GM12873 (cell line): ENCODE data around the gene RPLP2.

Source experiments
- TF ChIP-seq, protein P1 (sequence below): IDR thresholded peaks from 2 replicates; pipeline ENCODE4 v1.5.1; 2012; ENCODE audit warnings: low read depth, mild to moderate bottlenecking, moderate library complexity, low read length, control low read depth; ENCODE audit not compliant: insufficient read depth; ENCODE audit errors: missing control alignments

Gene RPLP2

DNA sequence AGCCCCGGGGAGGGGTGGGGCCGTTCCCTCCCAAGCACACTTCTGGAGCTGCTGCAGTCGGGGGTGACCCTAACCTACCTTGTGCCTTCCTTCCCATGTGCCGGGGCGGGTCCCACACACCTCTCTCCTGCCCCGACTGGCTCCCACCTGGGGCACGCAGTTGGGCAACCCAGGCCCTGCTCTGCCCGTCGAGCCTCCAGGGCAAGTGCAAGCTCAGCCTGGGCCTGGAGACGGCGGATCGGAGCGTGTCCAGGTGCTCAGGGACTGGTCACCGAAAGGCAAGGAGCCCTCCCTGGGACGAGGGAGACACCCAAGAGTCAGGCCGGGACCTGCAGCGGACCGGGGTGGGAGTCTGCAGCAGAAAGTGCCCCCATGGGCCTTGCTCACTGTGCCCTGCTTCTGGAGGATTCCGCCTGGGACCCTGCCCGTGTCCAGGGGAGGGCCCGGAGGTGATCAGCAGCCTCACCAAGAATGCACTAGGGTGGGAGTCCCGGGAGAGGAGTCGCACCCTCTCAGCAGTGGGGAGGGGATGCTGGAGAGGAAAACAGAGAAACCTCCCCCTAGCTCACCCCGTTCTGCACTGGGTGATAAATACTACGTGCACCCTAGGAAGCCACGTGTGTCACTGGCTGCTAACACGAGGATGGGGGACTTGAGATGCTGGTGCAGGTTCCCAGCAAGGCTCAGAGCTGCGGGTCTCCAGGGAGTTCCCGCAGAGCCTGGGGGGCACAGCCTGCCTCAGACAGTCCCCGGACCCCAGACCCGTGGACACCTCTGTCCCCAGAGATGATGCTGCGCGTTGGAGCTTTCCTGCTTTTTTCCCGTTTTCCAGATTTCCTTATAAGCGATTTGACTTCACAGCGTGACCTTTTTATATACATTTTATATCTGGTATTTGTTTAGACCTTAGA lies 27.2 kb upstream of the RPLP2 start:
- TF ChIP-seq, protein P1, sequence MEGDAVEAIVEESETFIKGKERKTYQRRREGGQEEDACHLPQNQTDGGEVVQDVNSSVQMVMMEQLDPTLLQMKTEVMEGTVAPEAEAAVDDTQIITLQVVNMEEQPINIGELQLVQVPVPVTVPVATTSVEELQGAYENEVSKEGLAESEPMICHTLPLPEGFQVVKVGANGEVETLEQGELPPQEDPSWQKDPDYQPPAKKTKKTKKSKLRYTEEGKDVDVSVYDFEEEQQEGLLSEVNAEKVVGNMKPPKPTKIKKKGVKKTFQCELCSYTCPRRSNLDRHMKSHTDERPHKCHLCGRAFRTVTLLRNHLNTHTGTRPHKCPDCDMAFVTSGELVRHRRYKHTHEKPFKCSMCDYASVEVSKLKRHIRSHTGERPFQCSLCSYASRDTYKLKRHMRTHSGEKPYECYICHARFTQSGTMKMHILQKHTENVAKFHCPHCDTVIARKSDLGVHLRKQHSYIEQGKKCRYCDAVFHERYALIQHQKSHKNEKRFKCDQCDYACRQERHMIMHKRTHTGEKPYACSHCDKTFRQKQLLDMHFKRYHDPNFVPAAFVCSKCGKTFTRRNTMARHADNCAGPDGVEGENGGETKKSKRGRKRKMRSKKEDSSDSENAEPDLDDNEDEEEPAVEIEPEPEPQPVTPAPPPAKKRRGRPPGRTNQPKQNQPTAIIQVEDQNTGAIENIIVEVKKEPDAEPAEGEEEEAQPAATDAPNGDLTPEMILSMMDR, result no peak

DNA sequence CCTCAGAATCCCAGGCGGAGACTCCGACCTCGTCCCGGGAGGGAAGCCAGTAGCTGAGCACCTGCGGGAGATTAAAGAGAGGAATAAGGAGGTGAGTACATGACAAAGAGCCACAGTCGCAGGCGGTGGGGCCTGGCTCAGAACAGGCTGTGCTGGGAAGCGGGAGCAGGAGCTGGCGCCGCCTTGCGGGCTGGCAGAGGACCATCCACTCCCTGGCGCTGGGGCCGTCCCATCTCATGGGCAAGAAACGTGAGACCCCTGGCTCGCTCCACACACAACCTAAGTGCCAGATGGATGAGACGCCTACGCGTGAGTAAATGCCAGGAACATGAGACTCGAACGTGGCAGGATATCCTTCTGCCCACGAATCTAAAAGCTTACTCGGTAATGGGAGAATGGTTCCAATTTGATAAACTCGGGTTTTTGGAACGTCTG lies 26.2 kb upstream of the RPLP2 start:
- TF ChIP-seq, protein P1, result no peak

GRCh38 chr11:786235-787083 lies 23.3 kb upstream of the RPLP2 start:
- TF ChIP-seq, protein P1, result no peak

DNA sequence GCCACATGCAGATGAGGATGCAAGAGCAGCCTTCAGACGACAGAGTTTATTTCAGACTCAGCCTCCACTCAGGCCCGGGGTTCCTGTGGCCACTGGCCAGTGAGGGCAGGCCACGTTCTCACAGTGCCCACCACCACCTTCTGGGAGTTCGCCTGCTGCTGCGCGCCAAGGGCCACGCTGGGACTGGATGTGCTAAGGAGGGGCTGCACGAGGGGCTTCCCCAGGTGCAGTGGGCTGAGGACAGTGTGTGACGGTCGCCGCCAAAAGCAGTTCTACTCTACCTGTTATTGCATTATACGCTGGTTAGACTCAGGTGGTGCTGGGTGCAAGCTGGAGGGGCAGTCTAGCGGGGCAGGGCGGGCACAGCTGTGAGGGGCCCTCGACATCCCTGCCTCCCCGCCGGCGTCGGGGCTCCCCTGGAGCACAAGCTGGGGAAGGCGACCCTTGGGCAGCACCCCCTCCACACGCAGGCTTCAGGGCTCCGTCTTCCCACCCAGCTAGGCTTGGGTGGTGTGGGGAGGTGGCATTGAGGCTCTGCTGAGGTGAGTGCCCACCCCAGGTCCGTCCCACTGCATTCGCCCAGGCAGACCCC lies 22.6 kb upstream of the RPLP2 start:
- TF ChIP-seq, protein P1, result no peak

DNA sequence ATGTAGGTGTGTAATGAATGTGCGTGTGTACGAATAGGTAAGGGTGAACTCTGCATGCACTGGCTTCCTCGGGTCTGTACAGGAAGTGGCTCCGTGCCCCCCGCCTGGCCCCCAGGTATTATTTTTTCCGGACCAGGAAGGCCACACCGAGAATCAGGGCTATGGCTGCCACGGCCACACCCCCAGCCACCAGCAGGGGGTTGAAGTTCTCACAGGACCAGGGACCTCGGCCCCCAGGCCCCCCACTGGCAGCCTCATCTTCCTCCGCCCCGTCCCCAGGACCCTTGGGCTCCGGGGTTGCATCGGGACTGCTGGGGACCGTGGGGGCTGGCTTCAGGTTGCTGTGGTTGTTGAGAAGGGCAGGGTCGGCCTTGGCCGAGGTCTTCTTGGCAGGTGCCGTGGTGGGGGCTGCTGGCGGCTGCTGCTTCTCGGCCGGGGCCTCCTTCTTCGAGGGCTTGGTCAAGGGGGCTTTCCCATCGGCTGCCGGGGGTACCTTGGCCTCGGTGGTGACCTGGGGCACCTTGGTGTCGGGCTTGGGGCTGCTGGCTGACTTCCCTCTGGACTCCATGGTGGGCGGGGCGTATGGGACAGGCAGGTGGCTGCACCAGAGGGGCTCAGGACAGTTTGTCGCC lies 21.6 kb upstream of the RPLP2 start:
- TF ChIP-seq, protein P1, result peak; percentile 25

- TF ChIP-seq, protein P1, result no peak
Observed at GRCh38 chr11:788953-789940, 20.5 kb upstream of the RPLP2 start.
